H1 (cell line): Measurements from ENCODE around the gene TMEM54. TPM values are rescaled to one million over a fixed set of nuclear protein-coding genes. Genes with fewer than 3 reads are reported as not detected.

ENCODE experiments used
- CTCF ChIA-PET: fragments of 300-600 bp; sonication (Branson Sonifier 250); formaldehyde crosslinking; loops from one replicate; lab custom pipeline; 2021; ENCODE audit not compliant: partially characterized antibody; lab: Charles Lee
- POLR2A ChIA-PET: fragments of 300-600 bp; sonication (Branson Sonifier 250); formaldehyde crosslinking; loops from one replicate; lab custom pipeline; 2021; ENCODE audit warnings: inconsistent platforms; ENCODE audit not compliant: partially characterized antibody; lab: Charles Lee
- DNase-seq, 2 experiments: peaks; one replicate each; pipeline versions ENCODE4 v3.0.0 to v3.0.0-alpha.2; 2010 to 2022; ENCODE audit warnings: low spot score in 2 of 2, low read depth in 1 of 2, mixed read lengths in 1 of 2
- FAIRE-seq: peaks from 2 replicates; lab custom pipeline; 2011; peaks lifted over from hg19 to GRCh38; lab: Jason Lieb, UNC
- H2AFZ ChIP-seq: 2 replicates; pipeline ENCODE4 v1.8.1; 2012; ENCODE audit warnings: low read length, inconsistent platforms
- H2AK5ac ChIP-seq: 2 replicates; pipeline ENCODE4 v1.6.1; 2013; ENCODE audit warnings: low read depth, low read length
- H2BK120ac ChIP-seq: replicated peaks from 2 replicates; pipeline ENCODE3; 2013; ENCODE audit warnings: low read depth, low read length, inconsistent platforms
- H2BK12ac ChIP-seq: 2 replicates; pipeline ENCODE4 v1.6.1; 2013; ENCODE audit warnings: low read depth, low read length
- H2BK15ac ChIP-seq: 2 replicates; pipeline ENCODE4 v1.6.1; 2013; ENCODE audit warnings: low read length
- H2BK20ac ChIP-seq: 2 replicates; pipeline ENCODE4 v1.6.1; 2013; ENCODE audit warnings: low read length
- H2BK5ac ChIP-seq: 2 replicates; pipeline ENCODE4 v1.6.1; 2013; ENCODE audit warnings: low read depth, low read length
- H3K14ac ChIP-seq: 2 replicates; pipeline ENCODE4 v1.6.1; 2013; ENCODE audit warnings: inconsistent platforms; ENCODE audit not compliant: insufficient read length
- H3K18ac ChIP-seq: 2 replicates; pipeline ENCODE4 v1.6.1; 2013; ENCODE audit warnings: low read length; ENCODE audit errors: extremely low read depth
- H3K23ac ChIP-seq: 2 replicates; pipeline ENCODE4 v1.6.1; 2013; ENCODE audit warnings: inconsistent platforms; ENCODE audit not compliant: insufficient read length
- H3K23me2 ChIP-seq: 2 replicates; pipeline ENCODE4 v1.6.1; 2013; ENCODE audit warnings: low read depth, low read length
- H3K27ac ChIP-seq: 2 replicates; pipeline ENCODE4 v1.6.1; 2011; ENCODE audit warnings: low read depth, low read length, inconsistent platforms
- H3K27me3 ChIP-seq, 4 experiments: replicated peaks in 1 of 4; 1 replicate in 1 of 4; 2 replicates in 3 of 4; pipeline versions ENCODE4 v1.6.1 to v1.8.1; 2011 to 2013; ENCODE audit warnings: low read length in 3 of 4, mild to moderate bottlenecking in 3 of 4, inconsistent platforms in 2 of 4, mixed read lengths in 2 of 4, moderate library complexity in 1 of 4; ENCODE audit not compliant: control insufficient read depth in 3 of 4, insufficient read depth in 3 of 4; ENCODE audit errors: extremely low read depth in 1 of 4
- H3K36me3 ChIP-seq, 4 experiments: 2 replicates each; pipeline versions ENCODE4 v1.6.1 to v1.8.1; 2011 to 2013; ENCODE audit warnings: mild to moderate bottlenecking in 4 of 4, low read length in 3 of 4, moderate library complexity in 2 of 4, control low read depth in 1 of 4, inconsistent platforms in 1 of 4; ENCODE audit not compliant: insufficient read depth in 4 of 4, control insufficient read depth in 2 of 4
- H3K4ac ChIP-seq: replicated peaks from 2 replicates; pipeline ENCODE3; 2013; ENCODE audit warnings: low read length, low read depth, mixed read lengths, inconsistent platforms; ENCODE audit not compliant: insufficient read length
- H3K4me1 ChIP-seq, 4 experiments: replicated peaks in 1 of 4; 1 replicate in 1 of 4; 2 replicates in 3 of 4; pipeline versions ENCODE4 v1.6.1 to v1.8.1; 2011 to 2013; ENCODE audit warnings: low read length in 3 of 4, inconsistent platforms in 2 of 4, mixed read lengths in 1 of 4; ENCODE audit not compliant: insufficient read depth in 4 of 4, control insufficient read depth in 3 of 4
- H3K4me2 ChIP-seq, 2 experiments: 2 replicates each; pipeline versions ENCODE4 v1.6.1 to v1.8.1; 2011 to 2013; ENCODE audit warnings: low read depth in 2 of 2, low read length in 2 of 2, control low read depth in 1 of 2, inconsistent platforms in 1 of 2, mild to moderate bottlenecking in 1 of 2; ENCODE audit not compliant: insufficient read depth in 1 of 2
- H3K4me3 ChIP-seq, 4 experiments: fragments of 200-600, 300-600 bp in 1 of 4; sonication (generic), shearing (Covaris generic), sonication (Bioruptor Twin) in 1 of 4; 2 replicates each; pipeline versions ENCODE4 v1.5.1 to v1.8.1; 2011 to 2016; ENCODE audit warnings: low read length in 4 of 4, low read depth in 3 of 4, control low read depth in 2 of 4, inconsistent platforms in 2 of 4, mild to moderate bottlenecking in 2 of 4, mixed read lengths in 1 of 4, moderate library complexity in 1 of 4; ENCODE audit not compliant: insufficient read depth in 2 of 4; ENCODE audit errors: extremely low read depth in 1 of 4
- H3K56ac ChIP-seq: replicated peaks from 2 replicates; pipeline ENCODE3; 2013; ENCODE audit warnings: low read depth, mild to moderate bottlenecking, mixed read lengths, low read length, inconsistent platforms; ENCODE audit not compliant: insufficient read length
- H3K79me1 ChIP-seq: 2 replicates; pipeline ENCODE4 v1.6.1; 2013; ENCODE audit warnings: low read depth, low read length, control low read depth
- H3K79me2 ChIP-seq, 2 experiments: 2 replicates each; pipeline versions ENCODE4 v1.6.1 to v1.8.1; 2012 to 2013; ENCODE audit warnings: low read length in 2 of 2, mild to moderate bottlenecking in 2 of 2, inconsistent platforms in 1 of 2; ENCODE audit not compliant: insufficient read depth in 2 of 2, control insufficient read depth in 1 of 2
- H3K9ac ChIP-seq, 4 experiments: replicated peaks in 1 of 4; 1 replicate in 1 of 4; 2 replicates in 3 of 4; pipeline versions ENCODE4 v1.6.1 to v1.8.1; 2011 to 2013; ENCODE audit warnings: low read depth in 3 of 4, low read length in 3 of 4, control low read depth in 2 of 4, mild to moderate bottlenecking in 2 of 4, moderate library complexity in 2 of 4, inconsistent platforms in 1 of 4; ENCODE audit errors: extremely low read depth in 1 of 4
- H3K9me3 ChIP-seq, 2 experiments: 2 replicates each; pipeline versions ENCODE4 v1.6.1 to v1.8.1; 2012 to 2013; ENCODE audit warnings: mild to moderate bottlenecking in 2 of 2, moderate library complexity in 2 of 2, control low read depth in 1 of 2, inconsistent platforms in 1 of 2, low read depth in 1 of 2, low read length in 1 of 2, mixed read lengths in 1 of 2; ENCODE audit not compliant: insufficient read depth in 2 of 2
- H4K20me1 ChIP-seq, 2 experiments: replicated peaks in 1 of 2; 2 replicates each; pipeline versions ENCODE3 to v1.8.1; 2011 to 2013; ENCODE audit warnings: inconsistent platforms in 2 of 2, low read length in 2 of 2, mild to moderate bottlenecking in 1 of 2; ENCODE audit not compliant: insufficient read depth in 2 of 2, control insufficient read depth in 1 of 2
- H4K5ac ChIP-seq: 2 replicates; pipeline ENCODE4 v1.6.1; 2013; ENCODE audit warnings: low read length, low read depth, mixed read lengths, inconsistent platforms; ENCODE audit not compliant: insufficient read length
- H4K8ac ChIP-seq: 2 replicates; pipeline ENCODE4 v1.8.0; 2013; ENCODE audit warnings: mild to moderate bottlenecking, moderate library complexity, low read length, inconsistent platforms; ENCODE audit not compliant: insufficient read depth; ENCODE audit errors: extremely low read depth
- H4K91ac ChIP-seq: replicated peaks from 2 replicates; pipeline ENCODE3; 2013; ENCODE audit warnings: low read length, mixed read lengths, inconsistent platforms; ENCODE audit not compliant: insufficient read length
- CTBP2 ChIP-seq: IDR thresholded peaks from 2 replicates; pipeline ENCODE4 v1.7.0; 2011; ENCODE audit warnings: borderline replicate concordance, mild to moderate bottlenecking, moderate library complexity, mixed read lengths, low read length; ENCODE audit not compliant: insufficient read depth, insufficient read length
- KDM4A ChIP-seq: IDR thresholded peaks from one replicate; pipeline ENCODE4 v1.7.1; 2012; ENCODE audit warnings: low read depth, mild to moderate bottlenecking, moderate library complexity, low read length, inconsistent platforms; ENCODE audit not compliant: severe bottlenecking
- SIN3A ChIP-seq, 2 experiments: IDR thresholded peaks in 1 of 2; conservative IDR thresholded peaks in 1 of 2; 2 replicates each; pipeline ENCODE4 v1.6.1; 2011 to 2012; ENCODE audit warnings: low read length in 2 of 2, improper control_type of control experiment in 1 of 2, low read depth in 1 of 2, mild to moderate bottlenecking in 1 of 2
- SP4 ChIP-seq: IDR thresholded peaks from 2 replicates; pipeline ENCODE4 v1.6.1; 2012; ENCODE audit warnings: low read length, inconsistent platforms
- WGBS, 2 experiments: shearing (Covaris generic) in 1 of 2; methylation state at CpG; one replicate each; pipeline versions ENCODE4 v1.1.6 to v1.1.7; 2013 to 2015; ENCODE audit warnings: low lambda C conversion rate in 2 of 2, mixed read lengths in 2 of 2, inconsistent platforms in 1 of 2, low coverage in 1 of 2, missing lambda C conversion rate in 1 of 2; ENCODE audit not compliant: insufficient replicate concordance in 2 of 2, insufficient coverage in 1 of 2, insufficient read length in 1 of 2; ENCODE audit errors: extremely low coverage in 1 of 2, missing lambda C conversion rate in 1 of 2; 5-methylcytosine and 5-hydroxymethylcytosine counted together
- polyA plus RNA-seq, 7 experiments: library from polyadenylated mRNA; depleted of rRNA in 3 of 7; stranded (reverse) in 5 of 7; unstranded in 2 of 7; fragments of >200 nt in 5 of 7; fragments of 200-250 nt in 2 of 7; gene quantifications; 1 replicate in 5 of 7; 2 replicates in 1 of 7; 4 replicates in 1 of 7; pipeline versions ENCODE4 v1.2.1 to v1.2.3, GENCODE V29; 2011 to 2013; ENCODE audit warnings: missing spikeins in 2 of 7, mixed read lengths in 2 of 7
- total RNA-seq: library from RNA; stranded (reverse); fragmentation: NEBNext Ultra II Directional; extraction: Animal tissue kit (Norgen Biotek cat#: 25700); gene quantifications from 2 replicates; pipeline ENCODE4 v1.2.1, GENCODE V29; 2021

Gene TMEM54
- total and polyA plus RNA-seq, 2 of the 8 experiments (the other 6 are each of a cell fraction or from before 2014, with no cell fraction given) = 9.5 to 58.7 TPM

GRCh38 chr1:32899586-32900296, 1.4 kb downstream of the TMEM54 start:
- Histone ChIP-seq H3K4me1 (peaks cover 0 to 13% (median 9%) of the 10 kb centered on the region in 4 experiments; a peak in 6 of 7 replicates), H4K8ac (no peak overlapping the region), H3K4me3 (no peak overlapping the region), H3K9me3 (no peaks in the 10 kb centered on the region), H3K36me3 (no peaks in the 10 kb centered on the region), H3K4me2 (peak overlapping the region in 1 of 2 experiments; percentile 73; a peak in 1 of 4 replicates), H3K23ac (no peak overlapping the region), H3K4ac (no peak overlapping the region), H2BK12ac (peak overlapping the region; percentile 75; the same call in 1 of the 2 replicates), H3K14ac (no peak overlapping the region), H4K5ac (no peak overlapping the region), H4K91ac (no peak overlapping the region), H2AFZ (no peak overlapping the region), H3K9ac (no peak overlapping the region), H3K79me1 (no peaks in the 10 kb centered on the region), H2BK20ac (no peak overlapping the region), H2BK15ac (0 out of 2 replicates have a peak overlapping the region, but pooled peaks have one; percentile 88), H2AK5ac (peak overlapping the region; percentile 25; the same call in 1 of the 2 replicates), H3K79me2 (no peaks in the 10 kb centered on the region), H3K56ac (no peak overlapping the region), H3K27ac (no peak overlapping the region), H4K20me1 (peaks cover 2 to 4% of the 10 kb centered on the region in 2 experiments), H2BK5ac (no peak overlapping the region), H3K18ac (peak overlapping the region; percentile 1; the same call in 1 of the 2 replicates), H3K23me2 (peaks cover 11% of the 10 kb centered on the region; the same call in 1 of the 2 replicates), H3K27me3 (peaks cover 14 to 40% (median 34%) of the 10 kb centered on the region in 4 experiments), H2BK120ac (no peak overlapping the region)
- FAIRE-seq (no peak), DNase-seq (no peak)
- POLR2A ChIA-PET = interaction anchor here (0.7 to 1.2 kb wide), 3 partner anchors 115 to 499 kb away, joined by 3 read pairs; partner anchors contain the start of gene AZIN2
- CTCF ChIA-PET = interaction anchor here (0.7 to 16.6 kb wide), 9 partner anchors 8 to 189 kb away, joined by 3 to 382 read pairs (median 6); partner anchors contain the start of genes FNDC5 and HPCA
- WGBS, 2 experiments = 83% methylated on average over 7 of the region's 7 CpGs; no CpG with 5 or more reads in 1 of the 2 experiments
- TF ChIP-seq KDM4A (no peak), SP4 (no peak), SIN3A (conservative IDR thresholded peaks at IDR 0.05 in 1 of 2, IDR thresholded peaks at IDR 0.05 in 1 of 2; ENCODE audit: low read depth in 1 of 2, low read length in 2 of 2) (no peak), CTBP2 (no peak)
